HepG2 (cell line): ENCODE results near the gene RSPH9. TPM values are rescaled to one million over a fixed set of nuclear protein-coding genes. Genes with fewer than 3 reads are reported as not detected.
A peak's percentile ranks its signal among the peaks of the same experiment; 100 is the strongest.

ENCODE experiments used
- ATAC-seq: fragments of 200-7000 bp; cut with Tn5 transposase; 3 replicates; pipeline ENCODE4 v1.9.1; 2020; ENCODE audit warnings: mild to moderate bottlenecking, moderate library complexity
- BruUV-seq: library from RNA; stranded (reverse); fragments of 400-500 nt; replicated peaks from 2 replicates; lab custom pipeline; 2021; lab: Mats Ljungman, UMichigan
- CTCF ChIA-PET: fragments of 300-600 bp; formaldehyde crosslinking; extraction: SDS; loops from one replicate; lab custom pipeline; 2021; ENCODE audit warnings: low total read pairs, inconsistent platforms, low intra/inter-chr PET ratio; lab: Yijun Ruan, JAX
- POLR2A ChIA-PET: fragments of 350-600 bp; sonication (Branson Sonifier 250); formaldehyde crosslinking; loops from one replicate; lab custom pipeline; 2020; ENCODE audit warnings: antibody characterized with exemption, inconsistent platforms; lab: Yijun Ruan, JAX
- DNase-seq: peaks from one replicate; pipeline ENCODE4 v3.0.0-alpha.2; 2015; ENCODE audit warnings: low spot score
- FAIRE-seq: peaks from 3 replicates; lab custom pipeline; 2011; peaks lifted over from hg19 to GRCh38; lab: Jason Lieb, UNC
- H2AFZ ChIP-seq: one replicate; pipeline ENCODE4 v1.6.1; 2011; ENCODE audit warnings: low read length, inconsistent platforms
- H3K27ac ChIP-seq: fragments of 300-600 bp; 3 replicates; pipeline ENCODE4 v1.8.0; 2011; ENCODE audit warnings: mixed run types, mild to moderate bottlenecking, mixed read lengths, low read length, inconsistent platforms; ENCODE audit not compliant: insufficient read depth; ENCODE audit errors: extremely low read length
- H3K27me3 ChIP-seq, 2 experiments: fragments of 200-600 bp in 1 of 2; 2 replicates in 1 of 2; 3 replicates in 1 of 2; pipeline versions ENCODE4 v1.6.0 to v1.8.0; 2011; ENCODE audit warnings: low read length in 2 of 2, mild to moderate bottlenecking in 2 of 2, moderate library complexity in 2 of 2, inconsistent platforms in 1 of 2; ENCODE audit not compliant: insufficient read depth in 2 of 2, control insufficient read depth in 1 of 2
- H3K36me3 ChIP-seq, 2 experiments: fragments of 200-600 bp in 1 of 2; replicated peaks in 1 of 2; 2 replicates in 1 of 2; 3 replicates in 1 of 2; pipeline versions ENCODE4 v1.5.1 to v1.8.0; 2011; ENCODE audit warnings: low read length in 2 of 2, inconsistent platforms in 1 of 2; ENCODE audit not compliant: insufficient read depth in 2 of 2, control insufficient read depth in 1 of 2
- H3K4me1 ChIP-seq: 2 replicates; pipeline ENCODE4 v1.5.1; 2012; ENCODE audit warnings: low read length, inconsistent platforms; ENCODE audit not compliant: insufficient read depth
- H3K4me2 ChIP-seq: 2 replicates; pipeline ENCODE4 v1.6.0; 2011; ENCODE audit warnings: low read depth, low read length, inconsistent platforms
- H3K4me3 ChIP-seq, 3 experiments: fragments of 200-600 bp in 1 of 3; sonication (generic), shearing (Covaris generic) in 1 of 3; replicated peaks in 1 of 3; 2 replicates each; pipeline ENCODE4 v1.5.1; 2011 to 2016; ENCODE audit warnings: low read length in 3 of 3, inconsistent platforms in 2 of 3, low read depth in 2 of 3, mild to moderate bottlenecking in 2 of 3, control low read depth in 1 of 3, mixed read lengths in 1 of 3; ENCODE audit not compliant: insufficient read depth in 1 of 3
- H3K79me2 ChIP-seq: one replicate; pipeline ENCODE4 v1.6.1; 2011; ENCODE audit warnings: low read length, inconsistent platforms; ENCODE audit not compliant: insufficient read depth
- H3K9ac ChIP-seq: 2 replicates; pipeline ENCODE4 v1.6.0; 2011; ENCODE audit warnings: mild to moderate bottlenecking, low read depth, low read length, inconsistent platforms; ENCODE audit not compliant: insufficient read depth
- H3K9me3 ChIP-seq: 2 replicates; pipeline ENCODE4 v1.5.1; 2012; ENCODE audit warnings: mild to moderate bottlenecking, low read length
- H4K20me1 ChIP-seq: 2 replicates; pipeline ENCODE4 v1.6.0; 2011; ENCODE audit warnings: inconsistent platforms, mild to moderate bottlenecking, low read length, moderate library complexity; ENCODE audit not compliant: insufficient read depth
- CHD4 ChIP-seq: fragments of 200-600 bp; sonication (generic); IDR thresholded peaks from 2 replicates; pipeline ENCODE4 v1.7.0; 2017; ENCODE audit warnings: mild to moderate bottlenecking, low read length, borderline replicate concordance
- KDM5B ChIP-seq: sonication (generic); formaldehyde crosslinking; IDR thresholded peaks from 2 replicates; pipeline ENCODE4 v1.4.0; 2020; ENCODE audit warnings: missing genetic modification reagents, mild to moderate bottlenecking, borderline replicate concordance
- RERE ChIP-seq: IDR thresholded peaks from 2 replicates; pipeline ENCODE4 v1.6.1; 2016; ENCODE audit warnings: low read depth, missing genetic modification reagents, missing compliant biosample characterization
- RNF2 ChIP-seq: fragments of 450-650 bp; conservative IDR thresholded peaks from 2 replicates; pipeline ENCODE4 v1.6.1; 2016; ENCODE audit warnings: low read depth
- TAF15 ChIP-seq: fragments of 200-400 bp; formaldehyde crosslinking; IDR thresholded peaks from one replicate; pipeline ENCODE4 v1.6.1; 2018; ENCODE audit warnings: mild to moderate bottlenecking, low read depth, low read length; ENCODE audit not compliant: poor library complexity, severe bottlenecking
- USF2 ChIP-seq, 2 experiments: sonication (generic) in 1 of 2; formaldehyde crosslinking in 1 of 2; IDR thresholded peaks; 2 replicates each; pipeline versions ENCODE4 v1.5.1 to v1.6.1; 2011 to 2020; ENCODE audit warnings: borderline replicate concordance in 1 of 2, low read depth in 1 of 2, low read length in 1 of 2, mild to moderate bottlenecking in 1 of 2, missing genetic modification reagents in 1 of 2, moderate library complexity in 1 of 2
- ZNF136 ChIP-seq: sonication (generic); formaldehyde crosslinking; IDR thresholded peaks from 2 replicates; pipeline ENCODE4 v1.8.1; 2022; ENCODE audit warnings: low read depth, mild to moderate bottlenecking, moderate library complexity, missing genetic modification reagents
- ZNF143 ChIP-seq: sonication (generic); formaldehyde crosslinking; IDR thresholded peaks from 2 replicates; pipeline ENCODE4 v1.4.0; 2020; ENCODE audit warnings: missing genetic modification reagents
- ZNF432 ChIP-seq: sonication (generic); formaldehyde crosslinking; IDR thresholded peaks from 2 replicates; pipeline ENCODE4 v1.5.0; 2020; ENCODE audit warnings: missing genetic modification reagents, mild to moderate bottlenecking, borderline replicate concordance
- ZNF441 ChIP-seq: sonication (generic); formaldehyde crosslinking; IDR thresholded peaks from 2 replicates; pipeline ENCODE4 v1.7.0; 2021; ENCODE audit warnings: missing genetic modification reagents, borderline replicate concordance
- ZNF766 ChIP-seq: sonication (generic); formaldehyde crosslinking; IDR thresholded peaks from 2 replicates; pipeline ENCODE4 v1.5.0; 2020; ENCODE audit warnings: missing genetic modification reagents, borderline replicate concordance
- WGBS: methylation state at CpG from one replicate; pipeline ENCODE4 v1.1.6; 2017; ENCODE audit warnings: low lambda C conversion rate; 5-methylcytosine and 5-hydroxymethylcytosine counted together
- in situ Hi-C: cut with HindIII; loops from 2 replicates; pipeline ENCODE4 v1.10.0; 2017; ENCODE audit warnings: low pct_unique_long_range_greater_than_20kb; ENCODE audit not compliant: extremely low pct_ligation_motif_present
- intact Hi-C: fragments of 100-400 bp; cut with micrococcal nuclease; formaldehyde crosslinking; loops from one replicate; pipeline ENCODE4 v1.10.0; 2022; ENCODE audit not compliant: unreplicated experiment
- polyA plus RNA-seq, 8 experiments: library from polyadenylated mRNA; depleted of rRNA in 3 of 8; stranded (reverse) in 7 of 8; unstranded in 1 of 8; fragments of >200 nt; fragmentation: Illumina TruSeq in 4 of 8; extraction: Trizol in 4 of 8; gene quantifications; 2 replicates each; pipeline versions ENCODE4 v1.2.1 to v1.2.3, GENCODE V29; 2011 to 2016; ENCODE audit warnings: low read depth in 4 of 8, missing spikeins in 1 of 8, mixed read lengths in 1 of 8; ENCODE audit not compliant: insufficient read depth in 1 of 8
- total RNA-seq, 5 experiments: library from RNA; depleted of rRNA; stranded (reverse); fragments of >200 nt; fragmentation: Illumina TruSeq; extraction: Trizol; gene quantifications; 2 replicates each; pipeline ENCODE4 v1.2.3, GENCODE V29; 2016; ENCODE audit warnings: low read depth in 1 of 5
- TF ChIP-seq, protein P1 (sequence below): sonication (generic); formaldehyde crosslinking; IDR thresholded peaks from 2 replicates; pipeline ENCODE4 v1.4.0; 2020; ENCODE audit warnings: missing genetic modification reagents

Gene RSPH9
- total and polyA plus RNA-seq, 2 of the 13 experiments (the other 11 are each of a cell fraction or from before 2014, with no cell fraction given) = 0.04 TPM; not detected in 1

DNA sequence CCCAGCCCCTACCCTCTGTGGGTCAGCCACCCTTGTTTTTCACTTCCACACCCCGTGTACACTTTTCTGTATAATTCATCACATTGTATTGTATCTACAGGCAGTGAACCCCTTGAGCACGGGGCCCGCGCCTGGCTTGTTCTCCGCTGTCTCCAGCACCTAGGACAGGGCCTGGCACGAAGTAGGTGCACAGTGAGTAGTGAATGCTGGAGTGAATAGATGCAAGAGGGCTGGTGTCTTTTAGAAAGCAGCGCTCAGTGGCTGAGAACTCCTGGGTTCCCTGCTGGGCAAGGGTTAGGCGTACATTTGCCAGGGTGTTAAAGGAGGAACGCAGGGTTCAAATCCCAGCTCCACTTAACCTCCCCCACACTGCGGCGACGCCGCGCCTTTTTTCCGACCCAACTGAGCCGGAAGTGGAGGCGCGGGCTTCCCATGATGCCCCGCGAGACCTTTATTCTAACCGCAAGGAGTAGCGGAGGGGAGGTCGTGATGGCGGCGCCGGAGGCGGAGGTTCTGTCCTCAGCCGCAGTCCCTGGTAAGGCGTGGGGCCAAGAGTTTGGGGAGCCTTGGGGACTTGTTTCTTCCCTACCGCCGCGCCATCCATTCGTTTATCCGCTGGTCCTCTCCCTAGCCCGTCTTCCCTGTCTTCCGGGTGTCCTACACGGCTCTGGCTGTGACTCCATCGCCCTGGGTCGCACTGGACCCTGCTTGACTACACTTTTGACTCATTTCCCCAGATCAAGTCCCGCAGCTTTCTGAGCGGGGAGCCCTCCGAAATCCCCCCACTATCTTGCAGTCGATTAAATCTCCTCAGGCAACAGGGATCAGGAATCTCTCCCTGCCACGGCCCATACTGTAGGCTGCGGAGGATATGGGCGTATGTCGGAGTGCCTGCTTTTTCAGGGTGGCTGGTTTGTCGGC lies 9.2 kb upstream of the RSPH9 start, which contains the start of gene MAD2L1BP:
MAD2L1BP (plus strand) TSS at position 454 of the 921 bp plus-strand sequence; CDS start at position 490, 36 bp downstream.
- Histone ChIP-seq H3K9me3 (no peaks in the 10 kb centered on the region), H3K36me3 (peaks cover 10 to 21% of the 10 kb centered on the region in 2 experiments; a peak in 4 of 5 replicates), H3K9ac (peak within 1 kb of the TSS; percentile 91), H3K4me3 (peak within 1 kb of the TSS; percentile 83 to 98 (median 88)), H3K27me3 (no peaks in the 10 kb centered on the region; a peak in 1 of 5 replicates), H3K27ac (peak within 1 kb of the TSS; percentile 68), H3K4me1 (peaks cover 45% of the 10 kb centered on the region), H3K79me2 (peaks cover 30% of the 10 kb centered on the region), H3K4me2 (peak within 1 kb of the TSS; percentile 98), H4K20me1 (no peaks in the 10 kb centered on the region), H2AFZ (peak within 1 kb of the TSS; percentile 74)
- ATAC-seq (peak; percentile 89), FAIRE-seq (peak; percentile 55), DNase-seq (peak; percentile 81)
- 7% methylated on average over 47 of the region's 48 CpGs for WGBS
- in situ Hi-C loops = no loop called here
- ChIA-PET CTCF (no interaction called here), POLR2A (interaction anchor here (0.6 to 2.6 kb wide), 23 partner anchors 9 to 559 kb away, joined by 3 to 32 read pairs (median 3); partner anchors contain the start of genes POLH, RSPH9, VEGFA and XPO5)
- BruUV-seq = no TSS peak
- intact Hi-C loops = no loop called here
- peak; percentile 70 for TF ChIP-seq TAF15
- no peak for TF ChIP-seq ZNF432 (CRISPR knock-in tag)
- TF ChIP-seq ZNF441 (CRISPR knock-in tag) = peak; percentile 50; the same call in 1 of the 2 replicates
- 0 out of 2 replicates have a peak, but pooled peaks have one; percentile 32 for TF ChIP-seq RERE (CRISPR knock-in tag)
- TF ChIP-seq ZNF766 (CRISPR knock-in tag) = no peak
- no peak for TF ChIP-seq USF2 (IDR thresholded peaks at IDR 0.05; ENCODE audit: low read depth, low read length)
- TF ChIP-seq USF2 (CRISPR knock-in tag; IDR thresholded peaks at IDR 0.05; ENCODE audit: borderline replicate concordance) = no peak
- TF ChIP-seq RNF2 = no peak
- TF ChIP-seq ZNF143 (CRISPR knock-in tag) = peak; percentile 95
- TF ChIP-seq CHD4 = peak; percentile 87
- 0 out of 2 replicates have a peak, but pooled peaks have one; percentile 31 for TF ChIP-seq ZNF136 (CRISPR knock-in tag)
- TF ChIP-seq, protein P1, sequence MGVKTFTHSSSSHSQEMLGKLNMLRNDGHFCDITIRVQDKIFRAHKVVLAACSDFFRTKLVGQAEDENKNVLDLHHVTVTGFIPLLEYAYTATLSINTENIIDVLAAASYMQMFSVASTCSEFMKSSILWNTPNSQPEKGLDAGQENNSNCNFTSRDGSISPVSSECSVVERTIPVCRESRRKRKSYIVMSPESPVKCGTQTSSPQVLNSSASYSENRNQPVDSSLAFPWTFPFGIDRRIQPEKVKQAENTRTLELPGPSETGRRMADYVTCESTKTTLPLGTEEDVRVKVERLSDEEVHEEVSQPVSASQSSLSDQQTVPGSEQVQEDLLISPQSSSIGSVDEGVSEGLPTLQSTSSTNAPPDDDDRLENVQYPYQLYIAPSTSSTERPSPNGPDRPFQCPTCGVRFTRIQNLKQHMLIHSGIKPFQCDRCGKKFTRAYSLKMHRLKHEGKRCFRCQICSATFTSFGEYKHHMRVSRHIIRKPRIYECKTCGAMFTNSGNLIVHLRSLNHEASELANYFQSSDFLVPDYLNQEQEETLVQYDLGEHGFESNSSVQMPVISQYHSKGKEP (CRISPR knock-in tag) = no peak
- TF ChIP-seq KDM5B (CRISPR knock-in tag) = peak; percentile 94; the same call in 1 of the 2 replicates
